Body of pancreas (tissue), 4 donors: ENCODE measurements around the gene RAD51B.

Experiments
- POLR2A ChIP-seq, 3 donors: fragments of 450-650 bp; IDR thresholded peaks; one replicate each; pipeline ENCODE4 v1.6.1; 2016; ENCODE audit warnings: antibody characterized with exemption in 3 of 3, mild to moderate bottlenecking in 2 of 3
- TF ChIP-seq, protein P1 (sequence below), 7 experiments: fragments of 450-650 bp in 4 of 7; fragments of 200-600 bp in 3 of 7; sonication (generic) in 3 of 7; IDR thresholded peaks; one replicate each; pipeline ENCODE4 v1.5.1; 2016 to 2019; ENCODE audit warnings: antibody characterized with exemption in 7 of 7

- TF ChIP-seq, protein P1, sequence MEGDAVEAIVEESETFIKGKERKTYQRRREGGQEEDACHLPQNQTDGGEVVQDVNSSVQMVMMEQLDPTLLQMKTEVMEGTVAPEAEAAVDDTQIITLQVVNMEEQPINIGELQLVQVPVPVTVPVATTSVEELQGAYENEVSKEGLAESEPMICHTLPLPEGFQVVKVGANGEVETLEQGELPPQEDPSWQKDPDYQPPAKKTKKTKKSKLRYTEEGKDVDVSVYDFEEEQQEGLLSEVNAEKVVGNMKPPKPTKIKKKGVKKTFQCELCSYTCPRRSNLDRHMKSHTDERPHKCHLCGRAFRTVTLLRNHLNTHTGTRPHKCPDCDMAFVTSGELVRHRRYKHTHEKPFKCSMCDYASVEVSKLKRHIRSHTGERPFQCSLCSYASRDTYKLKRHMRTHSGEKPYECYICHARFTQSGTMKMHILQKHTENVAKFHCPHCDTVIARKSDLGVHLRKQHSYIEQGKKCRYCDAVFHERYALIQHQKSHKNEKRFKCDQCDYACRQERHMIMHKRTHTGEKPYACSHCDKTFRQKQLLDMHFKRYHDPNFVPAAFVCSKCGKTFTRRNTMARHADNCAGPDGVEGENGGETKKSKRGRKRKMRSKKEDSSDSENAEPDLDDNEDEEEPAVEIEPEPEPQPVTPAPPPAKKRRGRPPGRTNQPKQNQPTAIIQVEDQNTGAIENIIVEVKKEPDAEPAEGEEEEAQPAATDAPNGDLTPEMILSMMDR (IDR thresholded peaks at IDR 0.05) = no peak
- TF ChIP-seq POLR2A (IDR thresholded peaks at IDR 0.05) = no peak
These were observed 142.1 kb downstream of the RAD51B start for GRCh38 chr14:67961676-67962075.
